ENCODE measurements around the gene CASP9. TPM values are rescaled to one million over a fixed set of nuclear protein-coding genes. Genes with fewer than 3 reads are reported as not detected.

Gene CASP9
- polyA plus RNA-seq, 2 donors = 10.3 to 10.4 TPM

DNA sequence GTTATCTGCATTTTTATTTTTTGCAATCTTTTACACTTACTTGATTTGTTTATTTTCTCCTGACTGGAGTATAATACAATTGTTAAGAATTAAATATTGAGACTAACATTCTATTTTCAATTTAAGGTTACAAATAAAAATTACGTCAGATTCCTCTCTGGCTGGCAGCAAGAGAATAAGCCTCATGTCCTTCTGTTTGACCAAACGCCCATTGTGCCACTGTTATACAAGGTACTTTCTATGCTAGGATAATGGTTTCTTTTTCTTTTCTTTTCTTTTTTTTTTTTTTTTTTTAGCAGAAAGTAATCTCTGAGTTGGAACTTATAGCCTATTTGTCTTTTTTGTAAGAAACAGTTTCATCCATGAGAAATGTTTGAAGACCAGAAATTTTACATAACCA lies 22.6 kb upstream of the CASP9 start:
- Histone ChIP-seq H3K4me1 (ENCODE audit: control insufficient read depth in 2 of 2, insufficient read depth in 2 of 2, low read length in 1 of 2) (no peaks in the 10 kb centered on the region), H3K9me3 (ENCODE audit: control insufficient read depth in 2 of 2, insufficient read depth in 1 of 2, low read depth in 1 of 2, low read length in 1 of 2) (no peaks in the 10 kb centered on the region), H3K36me3 (ENCODE audit: control insufficient read depth in 2 of 2, insufficient read depth in 2 of 2, low read length in 1 of 2) (peaks cover 0 to 15% of the 10 kb centered on the region in 2 donors), H3K27ac (ENCODE audit: low read depth in 2 of 2, low read length in 1 of 2) (no peak overlapping the region), H3K4me3 (ENCODE audit: low read depth in 1 of 2, low read length in 2 of 2) (no peak overlapping the region), H3K27me3 (ENCODE audit: control insufficient read depth in 1 of 2, insufficient read depth in 2 of 2, low read length in 2 of 2) (no peaks in the 10 kb centered on the region)
- 91 to 93% methylated on average over 2 of the region's 2 CpGs for WGBS, 2 donors

GRCh38 chr1:15543589-15544568 lies 19.9 kb upstream of the CASP9 start:
- Histone ChIP-seq H3K36me3 (ENCODE audit: control insufficient read depth in 2 of 2, insufficient read depth in 2 of 2, low read length in 1 of 2) (peaks cover 0 to 19% of the 10 kb centered on the region in 2 donors), H3K27me3 (ENCODE audit: control insufficient read depth in 1 of 2, insufficient read depth in 2 of 2, low read length in 2 of 2) (no peaks in the 10 kb centered on the region), H3K4me3 (ENCODE audit: low read depth in 1 of 2, low read length in 2 of 2) (no peak overlapping the region), H3K4me1 (ENCODE audit: control insufficient read depth in 2 of 2, insufficient read depth in 2 of 2, low read length in 1 of 2) (no peaks in the 10 kb centered on the region), H3K27ac (ENCODE audit: low read depth in 2 of 2, low read length in 1 of 2) (no peak overlapping the region), H3K9me3 (ENCODE audit: control insufficient read depth in 2 of 2, insufficient read depth in 1 of 2, low read depth in 1 of 2, low read length in 1 of 2) (no peaks in the 10 kb centered on the region)
- 91 to 93% methylated on average over 12 of the region's 12 CpGs for WGBS, 2 donors

GRCh38 chr1:15543251-15543588 lies 19.2 kb upstream of the CASP9 start:
- no peaks in the 10 kb centered on the region for H3K27me3 ChIP-seq (ENCODE audit: control insufficient read depth in 1 of 2, insufficient read depth in 2 of 2, low read length in 2 of 2)
- H3K36me3 ChIP-seq (ENCODE audit: control insufficient read depth in 2 of 2, insufficient read depth in 2 of 2, low read length in 1 of 2) = peaks cover 0 to 19% of the 10 kb centered on the region in 2 donors
- H3K4me1 ChIP-seq (ENCODE audit: control insufficient read depth in 2 of 2, insufficient read depth in 2 of 2, low read length in 1 of 2) = no peaks in the 10 kb centered on the region
- H3K9me3 ChIP-seq (ENCODE audit: control insufficient read depth in 2 of 2, insufficient read depth in 1 of 2, low read depth in 1 of 2, low read length in 1 of 2) = no peaks in the 10 kb centered on the region
- WGBS, 2 donors = 86 to 95% methylated on average over 5 of the region's 5 CpGs
- no peak overlapping the region for H3K27ac ChIP-seq (ENCODE audit: low read depth in 2 of 2, low read length in 1 of 2)
- H3K4me3 ChIP-seq (ENCODE audit: low read depth in 1 of 2, low read length in 2 of 2) = no peak overlapping the region

DNA sequence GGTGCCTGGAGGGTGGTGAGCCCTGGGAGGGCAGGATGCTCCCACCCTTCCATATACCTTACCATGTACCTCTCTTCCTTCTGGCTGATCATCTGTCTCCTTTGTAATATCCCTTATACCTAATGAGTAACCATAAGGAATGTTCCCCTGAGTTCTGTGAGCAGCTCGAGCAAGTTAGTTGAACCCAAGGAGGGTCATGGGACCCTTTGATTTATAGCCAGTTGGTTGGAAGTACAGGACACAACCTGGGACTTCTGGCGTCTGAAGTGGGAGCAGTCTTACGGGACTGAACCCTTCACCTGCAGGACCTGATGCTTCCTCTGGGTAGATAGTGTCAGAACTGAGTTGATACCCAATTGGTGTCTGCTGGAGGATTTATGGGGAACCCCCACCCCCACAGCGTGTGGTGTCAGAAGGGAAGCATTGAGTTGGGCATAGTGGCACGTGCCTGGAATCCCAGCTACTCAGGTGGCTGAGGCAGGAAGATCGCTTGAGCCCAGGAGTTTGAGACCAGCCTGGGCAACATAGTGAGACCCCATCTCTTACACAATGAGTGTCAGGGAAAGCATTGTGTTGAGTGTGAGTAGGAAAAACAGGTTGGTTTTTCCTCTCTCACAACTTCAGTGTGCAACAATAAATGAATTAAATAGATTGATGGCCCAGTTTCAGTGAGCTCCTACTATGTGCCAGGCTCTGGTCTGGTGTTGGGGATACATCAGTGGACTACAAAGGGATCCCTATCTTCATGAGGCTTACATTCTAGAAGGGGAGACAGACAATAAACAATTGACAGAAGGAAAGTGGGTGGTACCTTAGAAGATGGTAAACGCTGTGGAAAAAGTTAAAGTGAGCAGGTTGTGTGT lies 18.6 kb upstream of the CASP9 start:
- Histone ChIP-seq H3K36me3 (ENCODE audit: control insufficient read depth in 2 of 2, insufficient read depth in 2 of 2, low read length in 1 of 2) (peaks cover 0 to 17% of the 10 kb centered on the region in 2 donors), H3K27ac (ENCODE audit: low read depth in 2 of 2, low read length in 1 of 2) (no peak overlapping the region), H3K27me3 (ENCODE audit: control insufficient read depth in 1 of 2, insufficient read depth in 2 of 2, low read length in 2 of 2) (no peaks in the 10 kb centered on the region), H3K4me1 (ENCODE audit: control insufficient read depth in 2 of 2, insufficient read depth in 2 of 2, low read length in 1 of 2) (no peaks in the 10 kb centered on the region), H3K9me3 (ENCODE audit: control insufficient read depth in 2 of 2, insufficient read depth in 1 of 2, low read depth in 1 of 2, low read length in 1 of 2) (no peaks in the 10 kb centered on the region), H3K4me3 (ENCODE audit: low read depth in 1 of 2, low read length in 2 of 2) (no peak overlapping the region)
- 82 to 92% methylated on average over 7 of the region's 7 CpGs for WGBS, 2 donors

DNA sequence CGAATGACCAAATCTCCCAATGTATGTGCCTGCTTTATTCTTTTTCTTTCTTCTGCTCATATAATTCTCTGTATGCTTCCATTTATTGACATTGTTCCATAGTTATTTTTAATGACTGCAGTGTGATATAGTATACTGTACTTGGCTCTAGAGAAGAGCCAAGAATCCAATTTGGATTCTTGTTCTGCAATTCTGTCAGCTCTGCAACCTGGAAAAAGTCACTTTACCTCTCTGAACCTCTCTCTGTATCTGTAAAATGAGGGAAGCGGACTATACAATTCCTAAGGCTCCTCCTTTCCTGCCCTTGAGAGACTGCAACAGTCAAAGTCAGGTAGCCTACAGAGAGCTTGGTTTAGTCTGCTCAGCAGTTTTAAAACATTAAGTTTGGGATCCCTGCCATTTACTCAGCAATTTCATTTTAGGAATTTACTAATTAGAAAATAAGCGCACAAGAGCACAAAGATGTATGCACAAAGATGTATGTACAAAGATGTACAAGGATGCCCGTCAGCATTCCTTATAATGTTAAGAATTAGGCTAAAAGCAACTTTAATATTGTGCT lies 17.3 kb upstream of the CASP9 start:
- no peak overlapping the region for H3K27ac ChIP-seq (ENCODE audit: low read depth in 2 of 2, low read length in 1 of 2)
- H3K4me1 ChIP-seq (ENCODE audit: control insufficient read depth in 2 of 2, insufficient read depth in 2 of 2, low read length in 1 of 2) = no peaks in the 10 kb centered on the region
- H3K4me3 ChIP-seq (ENCODE audit: low read depth in 1 of 2, low read length in 2 of 2) = no peak overlapping the region
- no peaks in the 10 kb centered on the region for H3K9me3 ChIP-seq (ENCODE audit: control insufficient read depth in 2 of 2, insufficient read depth in 1 of 2, low read depth in 1 of 2, low read length in 1 of 2)
- H3K27me3 ChIP-seq (ENCODE audit: control insufficient read depth in 1 of 2, insufficient read depth in 2 of 2, low read length in 2 of 2) = no peaks in the 10 kb centered on the region
- 85 to 97% methylated on average over 4 of the region's 4 CpGs for whole genome bisulfite sequencing, 2 donors
- peaks cover 0 to 14% of the 10 kb centered on the region in 2 donors for H3K36me3 ChIP-seq (ENCODE audit: control insufficient read depth in 2 of 2, insufficient read depth in 2 of 2, low read length in 1 of 2)

- H3K4me3 ChIP-seq (ENCODE audit: low read depth in 1 of 2, low read length in 2 of 2) = no peak overlapping the region
- peaks cover 0 to 11% of the 10 kb centered on the region in 2 donors for H3K36me3 ChIP-seq (ENCODE audit: control insufficient read depth in 2 of 2, insufficient read depth in 2 of 2, low read length in 1 of 2)
- no peak overlapping the region for H3K27ac ChIP-seq (ENCODE audit: low read depth in 2 of 2, low read length in 1 of 2)
- H3K9me3 ChIP-seq (ENCODE audit: control insufficient read depth in 2 of 2, insufficient read depth in 1 of 2, low read depth in 1 of 2, low read length in 1 of 2) = no peaks in the 10 kb centered on the region
- no peaks in the 10 kb centered on the region for H3K4me1 ChIP-seq (ENCODE audit: control insufficient read depth in 2 of 2, insufficient read depth in 2 of 2, low read length in 1 of 2)
- H3K27me3 ChIP-seq (ENCODE audit: control insufficient read depth in 1 of 2, insufficient read depth in 2 of 2, low read length in 2 of 2) = no peaks in the 10 kb centered on the region
- 89 to 92% methylated on average over 8 of the region's 8 CpGs for WGBS, 2 donors
Observed at GRCh38 chr1:15540186-15540585, 16.2 kb upstream of the CASP9 start.

DNA sequence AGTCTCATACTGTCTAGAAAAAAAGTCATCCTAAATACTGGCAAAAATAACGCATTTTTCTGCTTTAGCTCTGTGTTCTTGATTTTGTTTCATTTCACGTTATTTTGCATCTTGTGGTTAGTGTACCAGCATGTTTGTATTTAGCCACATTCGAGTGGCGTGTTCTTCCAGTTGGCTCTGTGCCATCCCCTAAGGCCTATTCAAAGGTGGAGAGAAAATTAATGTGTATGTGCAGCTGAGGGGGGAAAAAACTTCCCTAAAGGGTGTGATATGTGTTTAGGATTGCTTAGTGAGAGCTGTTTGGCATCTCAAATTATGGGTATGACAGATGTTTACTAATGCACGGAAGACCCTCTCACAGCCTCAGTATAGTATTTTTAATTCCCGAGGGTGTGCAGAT lies 14.8 kb upstream of the CASP9 start:
- Histone ChIP-seq H3K27me3 (ENCODE audit: control insufficient read depth in 1 of 2, insufficient read depth in 2 of 2, low read length in 2 of 2) (no peaks in the 10 kb centered on the region), H3K9me3 (ENCODE audit: control insufficient read depth in 2 of 2, insufficient read depth in 1 of 2, low read depth in 1 of 2, low read length in 1 of 2) (no peaks in the 10 kb centered on the region), H3K4me3 (ENCODE audit: low read depth in 1 of 2, low read length in 2 of 2) (no peak overlapping the region), H3K36me3 (ENCODE audit: control insufficient read depth in 2 of 2, insufficient read depth in 2 of 2, low read length in 1 of 2) (peaks cover 0 to 9% of the 10 kb centered on the region in 2 donors), H3K4me1 (ENCODE audit: control insufficient read depth in 2 of 2, insufficient read depth in 2 of 2, low read length in 1 of 2) (no peaks in the 10 kb centered on the region), H3K27ac (ENCODE audit: low read depth in 2 of 2, low read length in 1 of 2) (no peak overlapping the region)
- WGBS, 2 donors = 52 to 66% methylated on average over 6 of the region's 6 CpGs

DNA sequence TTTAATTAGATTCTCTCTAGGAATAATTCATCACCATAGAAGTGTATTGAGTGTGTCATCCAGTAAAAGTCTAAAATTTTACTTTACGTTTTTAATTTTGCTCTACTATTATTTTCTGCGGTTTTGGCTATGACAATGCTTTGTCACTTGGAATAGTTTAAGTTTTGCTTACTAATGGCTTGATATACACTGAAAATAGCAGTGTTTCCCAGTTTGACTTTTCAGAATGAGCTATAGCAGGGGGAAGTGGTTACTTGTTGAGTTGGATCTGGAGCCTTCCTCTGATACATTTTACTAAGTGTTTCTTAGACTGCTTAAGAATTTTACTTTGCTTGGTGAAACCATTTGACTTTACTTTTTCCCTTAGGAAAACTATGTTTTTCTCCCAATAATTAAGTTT lies 7.7 kb upstream of the CASP9 start:
- Histone ChIP-seq H3K27me3 (ENCODE audit: control insufficient read depth in 1 of 2, insufficient read depth in 2 of 2, low read length in 2 of 2) (no peaks in the 10 kb centered on the region), H3K27ac (ENCODE audit: low read depth in 2 of 2, low read length in 1 of 2) (no peak overlapping the region), H3K4me1 (ENCODE audit: control insufficient read depth in 2 of 2, insufficient read depth in 2 of 2, low read length in 1 of 2) (no peaks in the 10 kb centered on the region), H3K9me3 (ENCODE audit: control insufficient read depth in 2 of 2, insufficient read depth in 1 of 2, low read depth in 1 of 2, low read length in 1 of 2) (no peaks in the 10 kb centered on the region), H3K4me3 (ENCODE audit: low read depth in 1 of 2, low read length in 2 of 2) (no peak overlapping the region), H3K36me3 (ENCODE audit: control insufficient read depth in 2 of 2, insufficient read depth in 2 of 2, low read length in 1 of 2) (no peaks in the 10 kb centered on the region)
- WGBS, 2 donors = 78 to 80% methylated on average over 2 of the region's 2 CpGs

GRCh38 chr1:15531003-15531402 lies 7.0 kb upstream of the CASP9 start:
- Histone ChIP-seq H3K27ac (ENCODE audit: low read depth in 2 of 2, low read length in 1 of 2) (no peak overlapping the region), H3K9me3 (ENCODE audit: control insufficient read depth in 2 of 2, insufficient read depth in 1 of 2, low read depth in 1 of 2, low read length in 1 of 2) (no peaks in the 10 kb centered on the region), H3K27me3 (ENCODE audit: control insufficient read depth in 1 of 2, insufficient read depth in 2 of 2, low read length in 2 of 2) (no peaks in the 10 kb centered on the region), H3K4me3 (ENCODE audit: low read depth in 1 of 2, low read length in 2 of 2) (no peak overlapping the region), H3K36me3 (ENCODE audit: control insufficient read depth in 2 of 2, insufficient read depth in 2 of 2, low read length in 1 of 2) (no peaks in the 10 kb centered on the region), H3K4me1 (ENCODE audit: control insufficient read depth in 2 of 2, insufficient read depth in 2 of 2, low read length in 1 of 2) (no peaks in the 10 kb centered on the region)
- 96% methylated on average over 4 of the region's 4 CpGs for WGBS, 2 donors
